Nucleus accumbens (tissue), 56 donors: ENCODE data around the gene COPG2.

ENCODE experiments used
- DNase-seq, 56 donors: peaks; one replicate each; lab custom pipeline; 2025; lab: John Stamatoyannopoulos, UW

The COPG2 gene

GRCh38 chr7:130506358-130506757, 162.2 kb downstream of the COPG2 start:
- no peak for DNase-seq

GRCh38 chr7:130505753-130506152, 162.8 kb downstream of the COPG2 start:
- DNase-seq, result no peak

- no peak for DNase-seq
Measured at GRCh38 chr7:130500910-130501309, 167.6 kb downstream of the COPG2 start.

DNA sequence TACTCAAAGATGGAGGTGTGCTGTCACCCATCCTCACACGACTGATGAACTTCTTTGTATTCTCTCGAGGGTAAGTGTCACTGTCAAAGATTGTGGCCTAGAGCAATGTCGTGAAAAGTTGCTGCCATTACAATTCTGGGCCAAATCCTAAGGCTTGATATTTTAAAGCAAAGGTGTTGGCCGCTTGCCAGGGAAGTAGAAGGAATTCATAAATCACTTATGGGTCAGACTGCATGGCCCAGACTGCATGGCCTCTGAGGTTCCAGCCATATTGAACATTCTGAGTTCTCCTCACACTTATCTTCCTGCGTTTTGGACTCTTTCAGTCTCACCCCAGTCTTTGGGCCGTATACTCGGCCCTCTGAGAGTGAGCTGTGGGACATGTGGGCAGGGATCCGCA, 168.1 kb downstream of the COPG2 start:
- no peak for DNase-seq

GRCh38 chr7:130494431-130494858, 174.1 kb downstream of the COPG2 start:
- no peak for DNase-seq

- DNase-seq, result peak in 3 of 56 donors; percentile 8 to 21 (median 18)
Measured at GRCh38 chr7:130493275-130493873, 175.2 kb downstream of the COPG2 start.

- DNase-seq, result no peak
Measured at GRCh38 chr7:130492523-130493274, 175.8 kb downstream of the COPG2 start.

- peak in 25 of 56 donors; percentile 5 to 77 (median 39) for DNase-seq
Measured at GRCh38 chr7:130491841-130492522, 176.6 kb downstream of the COPG2 start, which contains the start of gene MEST. Gene MEST, plus strand, starts transcription at chr7:130492085. Its CDS starts 229 bp downstream, at chr7:130492314.

DNA sequence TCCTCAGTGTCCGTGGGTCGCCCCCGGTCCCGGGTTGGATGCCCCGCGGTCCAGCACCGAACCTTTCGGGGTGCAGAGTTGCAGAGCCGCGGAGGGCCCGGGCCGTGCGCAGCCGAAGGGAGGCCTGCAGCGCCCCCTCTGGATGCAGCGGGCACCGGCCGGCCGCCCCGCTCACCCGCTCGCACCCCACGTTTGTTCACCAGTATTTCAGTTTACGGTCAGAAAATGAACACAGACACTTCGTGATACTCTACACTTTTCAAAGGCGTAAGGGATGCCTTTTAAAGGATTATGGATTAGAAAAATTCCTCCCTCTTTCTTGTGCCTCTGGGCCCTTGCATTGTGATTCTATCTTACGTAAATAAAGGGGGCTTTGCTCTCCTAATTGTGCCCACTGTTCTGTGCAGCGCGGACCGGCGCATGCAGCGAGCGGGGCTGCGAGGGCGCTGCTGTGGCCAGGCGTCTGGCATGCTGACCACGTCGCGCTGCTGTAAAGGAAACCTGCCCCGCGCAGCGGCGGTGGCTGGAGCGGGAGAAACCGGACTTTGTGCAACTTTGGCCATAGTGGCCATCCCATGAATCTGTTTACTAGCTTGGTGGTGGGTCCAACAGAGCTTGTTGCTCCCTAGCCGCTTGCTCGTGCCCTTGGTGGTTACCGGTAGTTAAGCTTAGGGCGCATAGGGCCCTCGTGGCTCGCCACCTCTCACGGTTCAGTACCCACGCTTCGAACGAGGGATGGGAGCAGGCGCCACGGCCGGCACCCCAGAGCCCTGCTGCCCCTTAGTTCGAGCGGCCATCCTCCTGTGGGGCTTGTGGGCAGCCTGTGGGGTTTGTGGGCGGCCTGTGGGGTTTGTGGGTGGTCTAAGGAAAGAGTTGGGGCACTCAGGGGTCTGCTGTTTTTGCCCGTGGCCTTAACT, 177.4 kb downstream of the COPG2 start:
- DNase-seq, result peak in 27 of 56 donors; percentile 16 to 63 (median 36)

DNA sequence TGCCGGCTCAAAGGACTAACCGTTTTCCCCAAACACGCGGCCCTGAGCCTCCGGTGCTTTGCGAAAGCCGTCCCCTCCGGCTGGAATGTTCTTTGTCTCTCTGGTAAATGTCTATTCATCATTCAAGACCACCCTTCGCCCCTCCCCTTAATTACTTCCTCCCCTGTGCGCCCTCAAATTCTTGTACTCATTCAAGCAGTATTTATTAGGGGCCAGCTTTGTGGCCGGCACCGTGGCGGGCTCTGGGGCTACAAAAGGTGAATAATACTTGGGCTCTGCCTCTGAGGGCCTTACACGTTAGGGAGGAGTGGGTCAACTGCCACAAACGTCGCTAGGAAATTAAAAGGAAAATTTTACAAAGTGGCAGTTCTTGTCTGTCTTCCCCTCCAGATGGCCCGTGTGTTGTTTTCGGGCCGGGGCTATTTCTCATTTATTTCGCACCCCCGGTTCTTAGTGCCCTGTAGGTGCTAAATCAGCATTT, 178.2 kb downstream of the COPG2 start:
- DNase-seq, result no peak

DNA sequence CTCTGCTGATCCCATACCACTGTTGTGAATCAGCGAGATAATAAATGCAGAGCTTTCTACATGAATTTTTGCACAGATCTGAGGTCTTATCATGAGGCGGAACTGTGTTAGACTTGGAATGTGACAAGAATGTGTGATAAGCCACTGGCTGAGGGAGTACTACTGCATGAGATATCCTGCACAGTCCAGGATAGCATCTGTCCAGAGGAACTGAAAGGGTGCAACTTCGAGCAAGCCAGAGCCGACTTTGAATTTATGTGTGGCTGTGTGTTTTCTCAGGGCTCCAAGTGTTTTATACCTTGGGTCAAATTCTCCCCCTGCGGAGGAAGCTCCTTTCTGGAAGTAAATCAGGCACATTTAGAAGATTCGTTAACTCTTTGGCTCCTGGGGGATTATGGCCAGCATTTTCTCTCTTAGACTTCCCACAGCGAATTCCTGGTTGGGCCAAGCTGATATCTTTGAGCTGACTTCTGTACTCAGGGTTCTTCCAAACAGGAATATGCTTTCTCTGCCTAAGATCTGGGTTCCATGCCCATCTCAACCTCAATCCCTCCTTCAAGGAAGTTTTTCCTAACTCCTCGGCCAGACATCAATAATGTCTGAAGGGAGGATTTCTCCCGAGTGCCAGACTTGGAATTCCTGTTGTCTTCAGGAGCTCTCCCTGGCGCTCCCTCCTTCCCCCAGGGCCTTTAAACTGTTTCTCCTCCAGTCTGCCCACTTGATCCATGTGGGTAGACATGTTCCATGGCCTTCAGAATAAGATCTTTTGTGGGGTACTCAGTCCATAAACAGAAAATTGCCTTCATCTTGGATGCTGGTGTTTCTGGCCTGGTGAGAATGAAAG, 179.2 kb downstream of the COPG2 start:
- no peak for DNase-seq

- peak in 2 of 56 donors; percentile 10 to 16 for DNase-seq
Measured at GRCh38 chr7:130488392-130489139, 180.0 kb downstream of the COPG2 start.

DNA sequence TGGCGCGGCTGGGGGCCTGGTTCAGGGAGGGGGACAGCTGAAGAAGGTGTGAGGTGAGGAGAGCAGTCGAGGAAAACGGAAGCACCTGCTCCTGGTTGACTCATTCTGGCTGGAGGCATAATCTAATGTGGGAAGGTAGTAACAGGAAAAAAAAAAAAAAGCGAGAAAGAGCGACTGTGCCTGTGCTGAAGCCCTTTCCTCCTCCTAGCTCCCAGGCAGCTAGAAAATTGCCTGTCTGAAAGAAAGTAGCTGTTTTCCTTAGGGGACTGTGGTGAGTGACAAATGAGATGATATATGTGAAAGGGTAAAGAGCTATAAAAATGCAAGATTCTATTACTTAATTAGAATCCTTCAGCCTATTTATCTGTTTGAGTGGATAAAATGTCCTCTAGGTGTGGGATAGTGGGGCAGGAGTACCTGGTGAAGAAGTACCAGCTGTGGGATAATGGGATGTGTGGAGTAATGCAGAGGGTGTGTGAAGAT, 181.6 kb downstream of the COPG2 start:
- DNase-seq, result no peak

DNA sequence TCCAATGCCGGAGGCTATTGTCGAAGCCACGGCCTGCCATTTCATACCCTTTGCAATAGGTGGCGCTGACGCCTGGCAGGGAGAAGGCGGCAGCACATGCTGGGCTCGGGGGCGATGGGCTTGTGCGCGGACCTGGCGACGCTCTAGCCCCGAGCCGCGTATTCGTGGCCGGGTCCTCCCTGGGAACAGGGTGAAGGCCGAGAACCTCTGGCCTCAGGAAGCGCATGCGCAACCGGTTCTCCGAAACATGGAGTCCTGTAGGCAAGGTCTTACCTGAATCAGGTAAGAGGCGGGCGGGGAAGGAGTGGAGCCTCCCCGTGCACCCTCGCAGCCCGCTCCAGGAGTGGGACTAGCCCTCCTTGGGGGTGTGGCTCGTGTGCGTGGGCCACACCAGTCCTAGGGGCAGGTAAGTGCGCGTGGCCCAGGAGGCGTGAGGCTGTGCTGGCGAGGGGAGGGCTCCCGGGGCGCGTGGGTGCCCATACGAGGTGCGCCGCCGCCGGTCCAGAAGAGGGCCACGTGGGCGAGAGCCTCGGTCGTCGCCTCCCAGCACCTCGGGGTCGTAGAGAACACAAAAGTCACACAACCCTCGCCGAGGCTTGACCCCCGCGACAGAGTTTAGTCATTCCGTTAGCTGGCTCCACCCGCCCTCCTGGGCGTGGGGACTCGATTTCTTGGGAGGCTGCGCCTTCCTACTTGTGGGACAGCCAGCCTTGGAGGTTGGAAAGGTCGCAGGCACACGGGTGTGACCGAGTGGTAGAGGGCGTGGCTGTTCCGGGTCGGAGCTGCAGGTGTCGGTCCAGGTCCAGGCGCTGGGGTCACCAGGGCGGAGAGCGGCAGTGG, 182.2 kb downstream of the COPG2 start:
- peak in 24 of 56 donors; percentile 12 to 79 (median 38) for DNase-seq

GRCh38 chr7:130485734-130486113, 182.8 kb downstream of the COPG2 start:
- DNase-seq, result no peak

DNA sequence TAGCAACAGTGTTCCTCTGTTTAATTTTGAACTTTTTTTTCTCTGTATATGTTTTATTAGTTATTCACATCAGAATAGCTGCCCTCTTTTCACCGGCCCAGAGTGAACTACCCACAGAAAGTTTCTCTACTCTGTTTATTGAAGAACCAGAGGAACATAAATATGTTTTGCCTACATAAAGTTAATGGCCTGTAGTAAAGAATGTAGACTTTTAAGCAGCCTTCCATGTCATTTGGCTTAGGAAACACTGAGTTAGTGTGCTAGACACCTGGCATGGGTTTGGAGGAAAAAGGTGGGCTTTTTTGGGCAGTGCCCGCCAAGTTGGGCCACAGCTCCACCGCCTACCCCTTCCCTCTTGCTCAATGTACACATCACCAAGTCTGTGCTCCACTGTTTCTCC, 185.5 kb downstream of the COPG2 start:
- DNase-seq, result no peak

DNA sequence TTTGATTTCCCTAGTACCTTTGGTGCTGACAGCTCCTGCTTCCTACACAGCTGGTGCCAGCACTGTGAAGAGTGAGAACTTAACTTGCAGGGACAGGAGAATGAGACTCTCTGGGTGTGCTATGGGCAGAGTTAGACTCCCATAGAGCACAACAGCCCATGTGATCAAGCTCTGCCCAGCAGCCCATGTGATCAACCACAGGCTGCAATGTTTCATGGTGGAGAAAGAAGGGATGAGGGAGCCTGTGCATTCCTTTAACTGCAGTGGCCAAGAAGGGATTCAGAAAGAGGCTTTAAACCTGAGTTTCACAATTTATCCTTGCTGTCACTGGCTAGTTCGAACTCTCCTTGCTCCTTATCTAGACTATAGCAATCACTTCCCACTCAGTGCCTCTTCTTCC, 186.7 kb downstream of the COPG2 start:
- no peak for DNase-seq
